Measurements from ENCODE around the gene ZC3H7B.

ZC3H7B gene

GRCh38 chr22:41334951-41335635, 33.8 kb downstream of the ZC3H7B start:
- Histone ChIP-seq H2AFZ (ENCODE audit: low read length) (no peak overlapping the region), H3K36me3 (ENCODE audit: insufficient read depth, low read length) (peaks cover 51% of the 10 kb centered on the region; the same call in 1 of the 2 replicates), H3K4me2 (ENCODE audit: low read depth, low read length, poor library complexity, severe bottlenecking) (no peak overlapping the region), H3K9ac (ENCODE audit: low read depth, low read length, poor library complexity, severe bottlenecking) (no peak overlapping the region), H3K27me3 (ENCODE audit: insufficient read depth, low read length, poor library complexity, severe bottlenecking) (no peaks in the 10 kb centered on the region), H4K20me1 (ENCODE audit: insufficient read depth, low read length, poor library complexity, severe bottlenecking) (no peaks in the 10 kb centered on the region), H3K4me1 (ENCODE audit: insufficient read depth, low read length, poor library complexity, severe bottlenecking) (no peaks in the 10 kb centered on the region), H3K4me3 (ENCODE audit: low read length, poor library complexity, severe bottlenecking) (no peak overlapping the region), H3K9me3 (ENCODE audit: insufficient read depth, low read depth, low read length) (no peaks in the 10 kb centered on the region), H3K79me2 (ENCODE audit: insufficient read depth, low read length) (no peaks in the 10 kb centered on the region), H3K9me2 (replicated peaks; ENCODE audit: low read depth, low read length) (no peaks in the 10 kb centered on the region), H3F3A (ENCODE audit: low read depth) (no peaks in the 10 kb centered on the region)
- TF ChIP-seq EZH2phosphoT487 (IDR thresholded peaks at IDR 0.05; ENCODE audit: borderline replicate concordance) (no peak), CTCF (conservative IDR thresholded peaks at IDR 0.05; ENCODE audit: low read length) (no peak)

- Histone ChIP-seq H3K4me2 (ENCODE audit: low read depth, low read length, poor library complexity, severe bottlenecking) (no peak overlapping the region), H3K9ac (ENCODE audit: low read depth, low read length, poor library complexity, severe bottlenecking) (no peak overlapping the region), H3K36me3 (ENCODE audit: insufficient read depth, low read length) (peaks cover 54% of the 10 kb centered on the region; the same call in 1 of the 2 replicates), H3K4me1 (ENCODE audit: insufficient read depth, low read length, poor library complexity, severe bottlenecking) (no peaks in the 10 kb centered on the region), H4K20me1 (ENCODE audit: insufficient read depth, low read length, poor library complexity, severe bottlenecking) (no peaks in the 10 kb centered on the region), H3K79me2 (ENCODE audit: insufficient read depth, low read length) (no peaks in the 10 kb centered on the region), H3K9me3 (ENCODE audit: insufficient read depth, low read depth, low read length) (no peaks in the 10 kb centered on the region), H3K4me3 (ENCODE audit: low read length, poor library complexity, severe bottlenecking) (no peak overlapping the region), H2AFZ (ENCODE audit: low read length) (no peak overlapping the region), H3K27me3 (ENCODE audit: insufficient read depth, low read length, poor library complexity, severe bottlenecking) (no peaks in the 10 kb centered on the region), H3K9me2 (replicated peaks; ENCODE audit: low read depth, low read length) (no peaks in the 10 kb centered on the region), H3F3A (ENCODE audit: low read depth) (no peaks in the 10 kb centered on the region)
- TF ChIP-seq EZH2phosphoT487 (IDR thresholded peaks at IDR 0.05; ENCODE audit: borderline replicate concordance) (no peak), CTCF (conservative IDR thresholded peaks at IDR 0.05; ENCODE audit: low read length) (no peak)
These were observed 37.4 kb downstream of the ZC3H7B start for GRCh38 chr22:41338614-41339212.

GRCh38 chr22:41339823-41340222, 38.5 kb downstream of the ZC3H7B start:
- no peaks in the 10 kb centered on the region for H3K9me2 ChIP-seq (replicated peaks; ENCODE audit: low read depth, low read length)
- H3F3A ChIP-seq (ENCODE audit: low read depth) = no peaks in the 10 kb centered on the region
- H3K27me3 ChIP-seq (ENCODE audit: insufficient read depth, low read length, poor library complexity, severe bottlenecking) = no peaks in the 10 kb centered on the region
- H3K79me2 ChIP-seq (ENCODE audit: insufficient read depth, low read length) = no peaks in the 10 kb centered on the region
- H4K20me1 ChIP-seq (ENCODE audit: insufficient read depth, low read length, poor library complexity, severe bottlenecking) = no peaks in the 10 kb centered on the region
- TF ChIP-seq EZH2phosphoT487 (IDR thresholded peaks at IDR 0.05; ENCODE audit: borderline replicate concordance) (no peak), CTCF (conservative IDR thresholded peaks at IDR 0.05; ENCODE audit: low read length) (no peak)
- peaks cover 54% of the 10 kb centered on the region; the same call in 1 of the 2 replicates for H3K36me3 ChIP-seq (ENCODE audit: insufficient read depth, low read length)
- no peak overlapping the region for H2AFZ ChIP-seq (ENCODE audit: low read length)
- H3K9me3 ChIP-seq (ENCODE audit: insufficient read depth, low read depth, low read length) = no peaks in the 10 kb centered on the region
- no peak overlapping the region for H3K4me3 ChIP-seq (ENCODE audit: low read length, poor library complexity, severe bottlenecking)
- no peak overlapping the region for H3K4me2 ChIP-seq (ENCODE audit: low read depth, low read length, poor library complexity, severe bottlenecking)
- H3K4me1 ChIP-seq (ENCODE audit: insufficient read depth, low read length, poor library complexity, severe bottlenecking) = no peaks in the 10 kb centered on the region
- H3K9ac ChIP-seq (ENCODE audit: low read depth, low read length, poor library complexity, severe bottlenecking) = no peak overlapping the region
